ENCODE measurements around the gene THOC1.

GRCh38 chr18:181711-182110, 86.1 kb downstream of the THOC1 start:
- TF ChIP-seq REST (IDR thresholded peaks at IDR 0.05; ENCODE audit: unreplicated experiment) (no peak), CTCF (conservative IDR thresholded peaks at IDR 0.05; ENCODE audit: low read depth in 2 of 2) (no peak), POLR2AphosphoS5 (IDR thresholded peaks at IDR 0.05; ENCODE audit: low read depth) (no peak), EZH2phosphoT487 (IDR thresholded peaks at IDR 0.05; ENCODE audit: unreplicated experiment) (no peak), EZH2 (IDR thresholded peaks at IDR 0.05; ENCODE audit: low read depth, unreplicated experiment) (no peak)

All from GM23338 (cell line).